ENCODE data around the gene BASP1.

DNA sequence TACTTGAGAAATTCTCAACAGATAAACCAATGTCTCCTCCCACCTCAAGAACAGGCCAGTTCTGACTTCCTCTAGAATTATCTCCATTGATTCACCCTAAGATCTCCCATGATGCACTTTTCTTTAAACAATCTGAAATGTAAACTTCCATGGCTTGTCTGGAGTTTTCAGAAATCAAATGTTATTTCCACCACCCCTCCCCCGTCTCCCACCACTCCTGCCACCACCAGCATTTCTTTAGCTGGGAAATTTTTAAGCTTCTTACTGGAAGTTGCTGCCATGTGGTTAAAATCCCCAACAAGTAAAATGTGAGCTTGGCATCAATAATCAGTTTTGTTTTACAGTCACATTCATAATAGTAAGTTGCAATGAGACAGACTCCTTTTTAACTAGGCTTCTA is 32.8 kb upstream of the BASP1 start:
- TF ChIP-seq, protein P1, sequence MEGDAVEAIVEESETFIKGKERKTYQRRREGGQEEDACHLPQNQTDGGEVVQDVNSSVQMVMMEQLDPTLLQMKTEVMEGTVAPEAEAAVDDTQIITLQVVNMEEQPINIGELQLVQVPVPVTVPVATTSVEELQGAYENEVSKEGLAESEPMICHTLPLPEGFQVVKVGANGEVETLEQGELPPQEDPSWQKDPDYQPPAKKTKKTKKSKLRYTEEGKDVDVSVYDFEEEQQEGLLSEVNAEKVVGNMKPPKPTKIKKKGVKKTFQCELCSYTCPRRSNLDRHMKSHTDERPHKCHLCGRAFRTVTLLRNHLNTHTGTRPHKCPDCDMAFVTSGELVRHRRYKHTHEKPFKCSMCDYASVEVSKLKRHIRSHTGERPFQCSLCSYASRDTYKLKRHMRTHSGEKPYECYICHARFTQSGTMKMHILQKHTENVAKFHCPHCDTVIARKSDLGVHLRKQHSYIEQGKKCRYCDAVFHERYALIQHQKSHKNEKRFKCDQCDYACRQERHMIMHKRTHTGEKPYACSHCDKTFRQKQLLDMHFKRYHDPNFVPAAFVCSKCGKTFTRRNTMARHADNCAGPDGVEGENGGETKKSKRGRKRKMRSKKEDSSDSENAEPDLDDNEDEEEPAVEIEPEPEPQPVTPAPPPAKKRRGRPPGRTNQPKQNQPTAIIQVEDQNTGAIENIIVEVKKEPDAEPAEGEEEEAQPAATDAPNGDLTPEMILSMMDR (IDR thresholded peaks at IDR 0.05; ENCODE audit: low read length): no peak
- TF ChIP-seq EZH2 (optimal IDR thresholded peaks at IDR 0.05; ENCODE audit: low read depth, low read length): no peak
